GM12878 (cell line): ENCODE data around the gene MXD4. TPM values are rescaled to one million over a fixed set of nuclear protein-coding genes. Genes with fewer than 3 reads are reported as not detected.

Source experiments
- ATAC-seq: fragments of 200-7000 bp; cut with Tn5 transposase; 3 replicates; pipeline ENCODE4 v1.9.1; 2020; ENCODE audit warnings: mild to moderate bottlenecking, moderate library complexity
- BruUV-seq: library from RNA; stranded (reverse); fragments of 400-500 nt; replicated peaks from 2 replicates; lab custom pipeline; 2021; lab: Mats Ljungman, UMichigan
- CTCF ChIA-PET: fragments of 300-600 bp; sonication (Branson Sonifier 250); formaldehyde crosslinking; extraction: SDS; loops from one replicate; lab custom pipeline; 2021; ENCODE audit warnings: inconsistent platforms; lab: Yijun Ruan, JAX
- POLR2A ChIA-PET: fragments of 350-600 bp; formaldehyde crosslinking; extraction: SDS; loops from one replicate; lab custom pipeline; 2021; ENCODE audit warnings: inconsistent platforms; lab: Charles Lee
- RAD21 ChIA-PET: fragments of 300-600 bp; sonication (Branson Sonifier 250); formaldehyde crosslinking; loops from one replicate; lab custom pipeline; 2023; ENCODE audit warnings: antibody characterized with exemption; ENCODE audit not compliant: unreplicated experiment; lab: Charles Lee
- SMC1A ChIA-PET: fragments of 300-600 bp; sonication (Branson Sonifier 250); formaldehyde crosslinking; loops from one replicate; lab custom pipeline; 2023; ENCODE audit not compliant: unreplicated experiment, uncharacterized antibody; lab: Charles Lee
- DNase-seq: peaks from one replicate; pipeline ENCODE4 v3.0.0-alpha.2; 2011; ENCODE audit warnings: low read depth, low spot score
- FAIRE-seq: peaks from 3 replicates; lab custom pipeline; 2011; peaks lifted over from hg19 to GRCh38; lab: Jason Lieb, UNC
- H2AFZ ChIP-seq: 2 replicates; pipeline ENCODE4 v1.6.0; 2011; ENCODE audit warnings: low read depth, low read length, control low read depth; ENCODE audit not compliant: control insufficient read depth
- H3K27ac ChIP-seq: 2 replicates; pipeline ENCODE4 v1.5.1; 2011; ENCODE audit warnings: control low read depth; ENCODE audit not compliant: control insufficient read depth, insufficient read depth
- H3K27me3 ChIP-seq, 2 experiments: replicated peaks in 1 of 2; 2 replicates each; pipeline versions ENCODE4 v1.6.0 to v1.6.1; 2011; ENCODE audit warnings: low read length in 1 of 2; ENCODE audit not compliant: control insufficient read depth in 2 of 2, insufficient read depth in 2 of 2
- H3K36me3 ChIP-seq, 2 experiments: 2 replicates each; pipeline ENCODE4 v1.5.1; 2011; ENCODE audit warnings: low read length in 1 of 2; ENCODE audit not compliant: control insufficient read depth in 2 of 2, insufficient read depth in 2 of 2
- H3K4me1 ChIP-seq: 2 replicates; pipeline ENCODE4 v1.6.1; 2011; ENCODE audit warnings: mild to moderate bottlenecking, low read length, moderate library complexity, mixed read lengths; ENCODE audit not compliant: control insufficient read depth, insufficient read depth
- H3K4me2 ChIP-seq: 2 replicates; pipeline ENCODE4 v1.6.0; 2011; ENCODE audit warnings: control low read depth; ENCODE audit not compliant: control insufficient read depth, insufficient read depth
- H3K4me3 ChIP-seq: fragments of 200-600 bp; sonication (generic); 2 replicates; pipeline ENCODE4 v1.5.1; 2016
- H3K79me2 ChIP-seq: 2 replicates; pipeline ENCODE4 v1.6.0; 2011; ENCODE audit warnings: low read length; ENCODE audit not compliant: control insufficient read depth, insufficient read depth
- H3K9ac ChIP-seq: 2 replicates; pipeline ENCODE4 v1.8.0; 2011; ENCODE audit warnings: low read length, control low read depth, mixed read lengths; ENCODE audit not compliant: control insufficient read depth, insufficient read depth
- H3K9me3 ChIP-seq: replicated peaks from 3 replicates; pipeline ENCODE4 v1.5.1; 2011; ENCODE audit warnings: mild to moderate bottlenecking, low read length; ENCODE audit not compliant: control insufficient read depth, insufficient read depth
- H4K20me1 ChIP-seq: 2 replicates; pipeline ENCODE4 v1.6.0; 2011; ENCODE audit not compliant: control insufficient read depth, insufficient read depth
- IKZF1 ChIP-seq: fragments of 450-650 bp; conservative IDR thresholded peaks from 2 replicates; pipeline ENCODE4 v1.6.1; 2017; ENCODE audit warnings: antibody characterized with exemption, mild to moderate bottlenecking
- MLLT1 ChIP-seq: fragments of 450-650 bp; IDR thresholded peaks from 2 replicates; pipeline ENCODE4 v1.6.1; 2016; ENCODE audit warnings: mild to moderate bottlenecking
- NR2C2 ChIP-seq: IDR thresholded peaks from 2 replicates; pipeline ENCODE4 v1.6.1; 2011; ENCODE audit warnings: borderline replicate concordance, low read depth; ENCODE audit not compliant: control insufficient read depth, insufficient read length
- RFX5 ChIP-seq: IDR thresholded peaks from 2 replicates; pipeline ENCODE4 v1.6.1; 2011; ENCODE audit warnings: low read depth, low read length, improper control_type of control experiment
- WGBS: methylation state at CpG from one replicate; pipeline ENCODE4 v1.1.6; 2016; ENCODE audit warnings: low lambda C conversion rate; ENCODE audit not compliant: insufficient replicate concordance, insufficient coverage; ENCODE audit errors: missing lambda C conversion rate; 5-methylcytosine and 5-hydroxymethylcytosine counted together
- in situ Hi-C: fragments of 300-500 bp; cut with MboI; formaldehyde crosslinking; loops from 9 replicates; pipeline ENCODE4 v1.14.3; 2018; ENCODE audit warnings: mixed read lengths
- intact Hi-C: fragments of 100-400 bp; cut with micrococcal nuclease; formaldehyde crosslinking; loops from one replicate; pipeline ENCODE4 v1.14.2; 2022; ENCODE audit not compliant: unreplicated experiment
- polyA plus RNA-seq, 11 experiments: library from polyadenylated mRNA; depleted of rRNA in 4 of 11; unstranded in 6 of 11; stranded (reverse) in 5 of 11; fragments of >200 nt; fragmentation: Nextera tagmentation in 4 of 11; fragmentation: Illumina TruSeq in 1 of 11; extraction: Ambion mirVana in 4 of 11; extraction: Trizol in 1 of 11; gene quantifications; 1 replicate in 1 of 11; 2 replicates in 10 of 11; pipeline versions ENCODE4 v1.2.1 to v1.2.3, GENCODE V29; 2011 to 2016; ENCODE audit warnings: inconsistent platforms in 2 of 11, missing spikeins in 2 of 11, low read depth in 1 of 11
- total RNA-seq, 4 experiments: library from RNA; depleted of rRNA in 3 of 4; stranded (reverse); fragments of >200 nt in 3 of 4; fragmentation: Illumina TruSeq in 1 of 4; extraction: Trizol in 1 of 4; gene quantifications; 2 replicates each; pipeline versions ENCODE4 v1.2.1 to v1.2.3, GENCODE V29; 2013 to 2021
- TF ChIP-seq, protein P1 (sequence below): fragments of 450-650 bp; IDR thresholded peaks from 2 replicates; pipeline ENCODE4 v1.6.1; 2017; ENCODE audit warnings: antibody characterized with exemption, mild to moderate bottlenecking, moderate library complexity

The MXD4 gene
- total and polyA plus RNA-seq, 10 of the 15 experiments (the other 5 are each of a cell fraction or from before 2014, with no cell fraction given) = 0.21 to 25.6 (median 5.2) TPM

- ChIA-PET SMC1A (no interaction called here), POLR2A (interaction anchor here (1.5 kb wide), 1 partner anchor 13 kb away, joined by 3 read pairs; no protein-coding TSS in a partner anchor), RAD21 (no interaction called here), CTCF (interaction anchor here (0.8 to 1.1 kb wide), 2 partner anchors 24 to 25 kb away, joined by 4 to 5 read pairs; no protein-coding TSS in a partner anchor)
- Histone ChIP-seq H3K4me2 (no peak overlapping the region), H4K20me1 (no peaks in the 10 kb centered on the region), H3K27ac (no peak overlapping the region), H3K36me3 (no peaks in the 10 kb centered on the region), H3K4me3 (no peak overlapping the region), H3K9me3 (no peaks in the 10 kb centered on the region), H3K9ac (no peak overlapping the region), H3K79me2 (peaks cover 16% of the 10 kb centered on the region), H3K27me3 (no peaks in the 10 kb centered on the region), H2AFZ (no peak overlapping the region), H3K4me1 (peaks cover 6% of the 10 kb centered on the region; the same call in 1 of the 2 replicates)
- DNase-seq (no peak), ATAC-seq (no peak), FAIRE-seq (no peak)
- BruUV-seq = no TSS peak
- 69% methylated on average over 7 of the region's 7 CpGs for WGBS
- in situ Hi-C loops = no loop called here
- no peak for TF ChIP-seq IKZF1
- TF ChIP-seq RFX5 = no peak
- TF ChIP-seq NR2C2 = no peak
- TF ChIP-seq, protein P1, sequence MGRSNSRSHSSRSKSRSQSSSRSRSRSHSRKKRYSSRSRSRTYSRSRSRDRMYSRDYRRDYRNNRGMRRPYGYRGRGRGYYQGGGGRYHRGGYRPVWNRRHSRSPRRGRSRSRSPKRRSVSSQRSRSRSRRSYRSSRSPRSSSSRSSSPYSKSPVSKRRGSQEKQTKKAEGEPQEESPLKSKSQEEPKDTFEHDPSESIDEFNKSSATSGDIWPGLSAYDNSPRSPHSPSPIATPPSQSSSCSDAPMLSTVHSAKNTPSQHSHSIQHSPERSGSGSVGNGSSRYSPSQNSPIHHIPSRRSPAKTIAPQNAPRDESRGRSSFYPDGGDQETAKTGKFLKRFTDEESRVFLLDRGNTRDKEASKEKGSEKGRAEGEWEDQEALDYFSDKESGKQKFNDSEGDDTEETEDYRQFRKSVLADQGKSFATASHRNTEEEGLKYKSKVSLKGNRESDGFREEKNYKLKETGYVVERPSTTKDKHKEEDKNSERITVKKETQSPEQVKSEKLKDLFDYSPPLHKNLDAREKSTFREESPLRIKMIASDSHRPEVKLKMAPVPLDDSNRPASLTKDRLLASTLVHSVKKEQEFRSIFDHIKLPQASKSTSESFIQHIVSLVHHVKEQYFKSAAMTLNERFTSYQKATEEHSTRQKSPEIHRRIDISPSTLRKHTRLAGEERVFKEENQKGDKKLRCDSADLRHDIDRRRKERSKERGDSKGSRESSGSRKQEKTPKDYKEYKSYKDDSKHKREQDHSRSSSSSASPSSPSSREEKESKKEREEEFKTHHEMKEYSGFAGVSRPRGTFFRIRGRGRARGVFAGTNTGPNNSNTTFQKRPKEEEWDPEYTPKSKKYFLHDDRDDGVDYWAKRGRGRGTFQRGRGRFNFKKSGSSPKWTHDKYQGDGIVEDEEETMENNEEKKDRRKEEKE = no peak
- no peak for TF ChIP-seq MLLT1
- intact Hi-C loops = no loop called here
Measured at GRCh38 chr4:2245057-2245786, 16.7 kb downstream of the MXD4 start.
